SU-DHL-6 (cell line): ENCODE results near the gene C19orf38.

Source experiments
- CTCF ChIP-seq: fragments of 200-600 bp; sonication (generic); IDR thresholded peaks from one replicate; pipeline ENCODE4 v1.5.1; 2017; ENCODE audit warnings: antibody characterized with exemption, mild to moderate bottlenecking, low read length, moderate library complexity; ENCODE audit not compliant: insufficient read depth, poor library complexity, severe bottlenecking
- EZH2phosphoT487 ChIP-seq: fragments of 200-600 bp; sonication (generic), shearing (Covaris generic); conservative IDR thresholded peaks from 2 replicates; pipeline ENCODE4 v1.6.1; 2018; ENCODE audit warnings: mild to moderate bottlenecking, antibody characterized with exemption, low read length, moderate library complexity, mixed read lengths

GRCh38 chr19:10811391-10812111, 36.7 kb upstream of the C19orf38 start:
- TF ChIP-seq CTCF (no peak), EZH2phosphoT487 (no peak)
